ENCODE measurements around the gene DDA1. TPM values are rescaled to one million over a fixed set of nuclear protein-coding genes. Genes with fewer than 3 reads are reported as not detected.

DDA1 gene
- total and polyA plus RNA-seq, 9 of the 15 experiments (the other 6 are each of a cell fraction or from before 2014, with no cell fraction given), result 1.4 to 83.8 (median 33.8) TPM

GRCh38 chr19:17337675-17338432 lies 28.5 kb downstream of the DDA1 start:
- 3% methylated on average over 50 of the region's 50 CpGs for WGBS (ENCODE audit: insufficient coverage, low coverage, missing lambda C conversion rate)
- FAIRE-seq (no peak), DNase-seq (ENCODE audit: extremely low read depth in 1 of 4, low spot score in 3 of 4) (peak; percentile 72 to 88 (median 86)), ATAC-seq (peak; percentile 21)
- CTCF ChIA-PET (ENCODE audit: low intra/inter-chr PET ratio), result interaction anchor here (0.5 to 0.6 kb wide), 2 partner anchors 58 to 393 kb away, joined by 3 read pairs; no protein-coding TSS in a partner anchor
- Histone ChIP-seq H3K4me3 (peak overlapping the region; percentile 84), H3K36me3 (ENCODE audit: control insufficient read depth, insufficient read depth, low read length) (peaks cover 28% of the 10 kb centered on the region; the same call in 1 of the 3 replicates), H3K9me1 (ENCODE audit: control insufficient read depth, insufficient read depth, low read length) (no peaks in the 10 kb centered on the region), H3K79me2 (ENCODE audit: control insufficient read depth, insufficient read depth, low read length) (peaks cover 24% of the 10 kb centered on the region), H3K27ac (ENCODE audit: extremely low read depth, low read depth, low read length) (peak overlapping the region; percentile 87), H3K4me1 (replicated peaks in 1 of 2; ENCODE audit: control insufficient read depth in 2 of 2, insufficient read depth in 2 of 2, low read length in 2 of 2) (peaks cover 24 to 72% of the 10 kb centered on the region in 2 experiments; a peak in 4 of 5 replicates), H3K9me3 (replicated peaks; ENCODE audit: control insufficient read depth, insufficient read depth, low read depth, low read length) (no peaks in the 10 kb centered on the region; the same call in 1 of the 2 replicates), H2AFZ (ENCODE audit: low read depth, low read length) (peak overlapping the region; percentile 95), H3K4me2 (ENCODE audit: insufficient read depth, low read length) (peak overlapping the region; percentile 96), H3K27me3 (ENCODE audit: control insufficient read depth in 2 of 2, insufficient read depth in 2 of 2, low read length in 2 of 2) (no peaks in the 10 kb centered on the region), H3K9ac (ENCODE audit: insufficient read depth in 1 of 2, low read depth in 2 of 2, low read length in 2 of 2) (peak overlapping the region; percentile 81 to 90), H4K20me1 (replicated peaks; ENCODE audit: control insufficient read depth, insufficient read depth, low read length) (no peaks in the 10 kb centered on the region; the same call in 1 of the 2 replicates)
- in situ Hi-C loops (cut with MboI) (no loop called here), intact Hi-C loops (cut with micrococcal nuclease) (no loop called here)
- POLR2A ChIA-PET, result interaction anchor here (0.5 to 0.7 kb wide), 5 partner anchors 68 to 1206 kb away, joined by 3 to 4 read pairs (median 3); partner anchors contain the start of gene BST2
- BruUV-seq (replicated peaks), result TSS peak; percentile 74
- TF ChIP-seq U2AF2 (optimal IDR thresholded peaks at IDR 0.05; ENCODE audit: low read depth, low read length) (no peak), MYC (IDR thresholded peaks at IDR 0.05; ENCODE audit: low read depth, low read length) (no peak), MYC (CRISPR knock-in tag; IDR thresholded peaks at IDR 0.05; ENCODE audit: borderline replicate concordance, low read depth) (peak; percentile 74; the same call in 1 of the 2 replicates), MCM7 (IDR thresholded peaks at IDR 0.05) (no peak), ZNF224 (CRISPR knock-in tag; IDR thresholded peaks at IDR 0.05) (no peak), CBFB (CRISPR knock-in tag; IDR thresholded peaks at IDR 0.05) (peak; percentile 36; the same call in 1 of the 2 replicates), ETV1 (tag; conservative IDR thresholded peaks at IDR 0.05; ENCODE audit: low read depth) (no peak), ZNF146 (CRISPR knock-in tag; IDR thresholded peaks at IDR 0.05; ENCODE audit: unreplicated experiment) (no peak), ZNF764 (CRISPR knock-in tag; IDR thresholded peaks at IDR 0.05; ENCODE audit: low read depth) (0 out of 2 replicates have a peak, but pooled peaks have one; percentile 45), ZBTB7A (IDR thresholded peaks at IDR 0.05; ENCODE audit: borderline replicate concordance, control insufficient read depth, low read depth, low read length) (peak; percentile 12; the same call in 1 of the 2 replicates), BRCA1 (IDR thresholded peaks at IDR 0.05) (no peak), BRCA1 (CRISPR knock-in tag; IDR thresholded peaks at IDR 0.05) (peak; percentile 95; the same call in 1 of the 2 replicates), SIRT6 (IDR thresholded peaks at IDR 0.05; ENCODE audit: low read depth, low read length) (no peak), ARID3B (CRISPR knock-in tag; IDR thresholded peaks at IDR 0.05; ENCODE audit: borderline replicate concordance) (peak; percentile 43; the same call in 1 of the 2 replicates), POLR2A (conservative IDR thresholded peaks at IDR 0.05) (peak; percentile 45; the same call in 1 of the 2 replicates), CHD2 (IDR thresholded peaks at IDR 0.05; ENCODE audit: low read depth, low read length) (peak; percentile 78), ZNF511 (CRISPR knock-in tag; IDR thresholded peaks at IDR 0.05) (0 out of 2 replicates have a peak, but pooled peaks have one; percentile 9), MYBL2 (IDR thresholded peaks at IDR 0.05; ENCODE audit: low read depth) (no peak), MYBL2 (CRISPR knock-in tag; IDR thresholded peaks at IDR 0.05; ENCODE audit: borderline replicate concordance) (no peak)

Data from K562 (cell line).